ENCODE results near the gene RASSF3. TPM values are rescaled to one million over a fixed set of nuclear protein-coding genes. Genes with fewer than 3 reads are reported as not detected.

Gene RASSF3
- total and polyA plus RNA-seq, 12 donors = 21.6 to 159 (median 82.4) TPM

DNA sequence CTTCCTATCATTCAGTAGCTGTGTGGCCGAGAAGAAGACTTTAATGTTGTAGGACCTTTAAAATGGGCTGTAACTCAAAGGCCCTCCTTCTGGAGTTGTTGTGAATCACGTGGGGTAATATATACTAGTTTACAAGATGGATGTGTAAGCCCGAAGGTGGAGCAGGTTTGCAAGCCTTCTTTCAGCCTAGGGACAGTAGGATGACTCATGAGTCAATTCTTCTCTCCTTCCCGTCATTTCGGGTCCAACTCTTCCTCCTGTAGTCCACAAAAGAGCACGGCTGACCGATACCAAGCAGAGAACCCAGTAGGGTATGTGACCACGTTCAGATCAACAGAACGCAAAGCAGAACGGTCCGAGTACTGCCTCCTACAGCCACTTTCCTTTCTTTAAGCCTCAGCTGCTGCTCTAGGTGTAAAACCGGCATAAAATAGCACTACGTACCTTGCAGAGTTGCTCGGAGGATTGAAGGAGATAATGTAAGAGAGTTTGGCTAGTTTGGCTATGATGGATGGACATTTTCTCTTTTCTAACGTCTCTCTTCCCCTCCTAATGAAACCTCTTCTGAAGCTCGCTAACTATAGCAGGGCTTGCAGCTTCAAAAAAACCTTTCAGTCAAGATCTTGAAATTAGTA is 1.3 kb upstream of the RASSF3 start:
- ATAC-seq (peak in 4 of 8 donors; percentile 7 to 18 (median 16)), DNase-seq (peak in 1 of 2 donors; percentile 13)
- Histone ChIP-seq H3K4me3 (peak overlapping the region; percentile 57 to 99 (median 90)), H3K9me3 (no peaks in the 10 kb centered on the region), H3K27me3 (no peaks in the 10 kb centered on the region), H3K36me3 (peaks cover 0 to 5% (median 0%) of the 10 kb centered on the region in 9 donors), H3K27ac (peak overlapping the region; percentile 37 to 99 (median 96)), H3K4me1 (peaks cover 0 to 35% (median 30%) of the 10 kb centered on the region in 9 donors)
- intact Hi-C loops (cut with DNase I) = loop anchor here in 5 of 10 donors (5.0 to 10.0 kb wide), 5 partner anchors 37 to 88 kb away; no protein-coding TSS in a partner anchor
- TF ChIP-seq, protein P1, sequence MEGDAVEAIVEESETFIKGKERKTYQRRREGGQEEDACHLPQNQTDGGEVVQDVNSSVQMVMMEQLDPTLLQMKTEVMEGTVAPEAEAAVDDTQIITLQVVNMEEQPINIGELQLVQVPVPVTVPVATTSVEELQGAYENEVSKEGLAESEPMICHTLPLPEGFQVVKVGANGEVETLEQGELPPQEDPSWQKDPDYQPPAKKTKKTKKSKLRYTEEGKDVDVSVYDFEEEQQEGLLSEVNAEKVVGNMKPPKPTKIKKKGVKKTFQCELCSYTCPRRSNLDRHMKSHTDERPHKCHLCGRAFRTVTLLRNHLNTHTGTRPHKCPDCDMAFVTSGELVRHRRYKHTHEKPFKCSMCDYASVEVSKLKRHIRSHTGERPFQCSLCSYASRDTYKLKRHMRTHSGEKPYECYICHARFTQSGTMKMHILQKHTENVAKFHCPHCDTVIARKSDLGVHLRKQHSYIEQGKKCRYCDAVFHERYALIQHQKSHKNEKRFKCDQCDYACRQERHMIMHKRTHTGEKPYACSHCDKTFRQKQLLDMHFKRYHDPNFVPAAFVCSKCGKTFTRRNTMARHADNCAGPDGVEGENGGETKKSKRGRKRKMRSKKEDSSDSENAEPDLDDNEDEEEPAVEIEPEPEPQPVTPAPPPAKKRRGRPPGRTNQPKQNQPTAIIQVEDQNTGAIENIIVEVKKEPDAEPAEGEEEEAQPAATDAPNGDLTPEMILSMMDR (IDR thresholded peaks at IDR 0.05) = peak in 2 of 9 donors; percentile 16 to 28
- 6% methylated on average over 16 of the region's 16 CpGs for WGBS, 2 donors

DNA sequence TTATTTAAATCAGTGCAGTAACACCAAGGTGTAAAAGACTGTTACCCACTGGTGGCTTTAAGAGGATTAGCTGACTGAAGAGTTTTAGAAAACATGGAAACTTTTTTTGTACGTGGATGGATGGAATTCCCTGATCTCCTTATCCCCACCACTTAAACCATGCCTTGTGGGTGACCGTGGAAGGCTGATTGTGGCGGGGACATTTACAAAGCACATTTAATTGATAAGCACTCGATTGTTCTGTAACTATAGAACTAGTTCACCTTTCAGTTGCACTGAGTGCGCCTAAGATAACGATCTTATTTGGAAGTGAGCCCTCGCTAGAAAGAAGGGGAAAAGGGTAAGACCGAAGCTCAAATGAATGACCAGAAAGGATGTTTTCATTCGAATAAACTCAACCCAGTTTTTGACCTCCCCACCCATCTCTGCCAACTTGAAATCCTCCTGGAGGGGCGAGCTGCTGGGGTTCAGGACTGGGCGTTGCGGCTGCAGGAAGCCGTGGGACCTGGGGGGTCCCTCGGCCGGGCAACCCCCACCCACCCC is 688 bp upstream of the RASSF3 start:
- DNase-seq = no peak
- Histone ChIP-seq H3K27ac (peak overlapping the region; percentile 87 to 99 (median 96)), H3K9me3 (no peaks in the 10 kb centered on the region), H3K27me3 (no peaks in the 10 kb centered on the region), H3K4me3 (peak overlapping the region; percentile 57 to 99 (median 90)), H3K36me3 (peaks cover 0 to 10% (median 0%) of the 10 kb centered on the region in 9 donors), H3K4me1 (peaks cover 0 to 36% (median 30%) of the 10 kb centered on the region in 9 donors)
- intact Hi-C loops (cut with DNase I) = loop anchor here (2.0 to 10.0 kb wide), 14 partner anchors 37 to 88 kb away; no protein-coding TSS in a partner anchor
- TF ChIP-seq, protein P1 (IDR thresholded peaks at IDR 0.05) = no peak
- peak in 3 of 8 donors; percentile 4 to 15 (median 11) for ATAC-seq
- 0 to 1% methylated on average over 15 of the region's 15 CpGs for WGBS, 2 donors

DNA sequence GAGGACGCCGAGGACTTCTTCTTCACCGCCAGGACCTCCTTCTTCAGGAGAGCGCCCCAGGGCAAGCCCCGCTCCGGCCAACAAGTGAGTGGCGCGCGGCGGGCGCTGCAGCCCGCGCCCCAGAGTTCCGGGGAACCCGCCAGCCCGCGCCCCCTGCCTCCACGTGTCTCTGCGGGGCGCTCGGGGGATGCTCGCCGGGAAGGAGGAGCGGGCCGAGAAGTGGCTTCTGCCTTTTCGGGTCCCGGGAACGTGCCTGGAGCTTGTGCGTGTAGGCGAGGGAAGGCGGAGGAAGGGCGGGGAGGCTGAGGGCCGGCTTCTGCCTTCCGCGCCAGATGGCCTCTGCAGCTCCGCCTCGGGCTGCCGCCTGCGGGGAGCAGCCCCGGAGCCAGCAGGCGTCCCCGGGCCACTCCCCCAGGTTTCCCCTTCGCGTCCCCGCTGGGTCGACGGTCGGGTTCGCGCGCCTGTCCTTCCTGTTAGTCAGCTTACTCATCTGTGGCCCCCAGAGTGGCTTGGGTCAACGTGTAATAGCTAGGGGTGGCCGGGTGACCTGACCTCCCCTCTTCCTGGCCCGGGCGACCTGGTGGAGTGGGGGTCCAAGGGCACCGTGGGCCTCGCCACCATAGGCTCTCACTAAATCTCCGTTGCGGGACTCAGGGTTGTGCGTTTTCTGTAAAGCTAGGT is 505 bp downstream of the RASSF3 start:
- H3K27ac ChIP-seq = peak overlapping the region; percentile 87 to 99 (median 96)
- ATAC-seq = peak; percentile 62 to 86 (median 78)
- H3K36me3 ChIP-seq = peaks cover 0 to 19% (median 0%) of the 10 kb centered on the region in 9 donors
- TF ChIP-seq, protein P1 (IDR thresholded peaks at IDR 0.05) = peak in 1 of 9 donors; percentile 2
- peak; percentile 57 to 79 for DNase-seq
- H3K4me3 ChIP-seq = peak overlapping the region; percentile 63 to 99 (median 90)
- intact Hi-C loops (cut with DNase I) = loop anchor here (2.0 to 10.0 kb wide), 10 partner anchors 43 to 87 kb away; no protein-coding TSS in a partner anchor
- H3K27me3 ChIP-seq = no peaks in the 10 kb centered on the region
- H3K4me1 ChIP-seq = peaks cover 0 to 47% (median 37%) of the 10 kb centered on the region in 9 donors
- no peaks in the 10 kb centered on the region for H3K9me3 ChIP-seq
- 0% methylated on average over 60 of the region's 60 CpGs for WGBS, 2 donors

Measured in heart right ventricle (tissue), 16 donors.